GM18519 (cell line): ENCODE measurements around the gene ZNF827.

Experiments
- ATAC-seq: cut with Tn5 transposase; IDR thresholded peaks from one replicate; pipeline ENCODE4 v1.9.1; 2021; ENCODE audit warnings: mild to moderate bottlenecking, moderate library complexity; ENCODE audit not compliant: unreplicated experiment, low FRiP score

The ZNF827 gene, protein sequence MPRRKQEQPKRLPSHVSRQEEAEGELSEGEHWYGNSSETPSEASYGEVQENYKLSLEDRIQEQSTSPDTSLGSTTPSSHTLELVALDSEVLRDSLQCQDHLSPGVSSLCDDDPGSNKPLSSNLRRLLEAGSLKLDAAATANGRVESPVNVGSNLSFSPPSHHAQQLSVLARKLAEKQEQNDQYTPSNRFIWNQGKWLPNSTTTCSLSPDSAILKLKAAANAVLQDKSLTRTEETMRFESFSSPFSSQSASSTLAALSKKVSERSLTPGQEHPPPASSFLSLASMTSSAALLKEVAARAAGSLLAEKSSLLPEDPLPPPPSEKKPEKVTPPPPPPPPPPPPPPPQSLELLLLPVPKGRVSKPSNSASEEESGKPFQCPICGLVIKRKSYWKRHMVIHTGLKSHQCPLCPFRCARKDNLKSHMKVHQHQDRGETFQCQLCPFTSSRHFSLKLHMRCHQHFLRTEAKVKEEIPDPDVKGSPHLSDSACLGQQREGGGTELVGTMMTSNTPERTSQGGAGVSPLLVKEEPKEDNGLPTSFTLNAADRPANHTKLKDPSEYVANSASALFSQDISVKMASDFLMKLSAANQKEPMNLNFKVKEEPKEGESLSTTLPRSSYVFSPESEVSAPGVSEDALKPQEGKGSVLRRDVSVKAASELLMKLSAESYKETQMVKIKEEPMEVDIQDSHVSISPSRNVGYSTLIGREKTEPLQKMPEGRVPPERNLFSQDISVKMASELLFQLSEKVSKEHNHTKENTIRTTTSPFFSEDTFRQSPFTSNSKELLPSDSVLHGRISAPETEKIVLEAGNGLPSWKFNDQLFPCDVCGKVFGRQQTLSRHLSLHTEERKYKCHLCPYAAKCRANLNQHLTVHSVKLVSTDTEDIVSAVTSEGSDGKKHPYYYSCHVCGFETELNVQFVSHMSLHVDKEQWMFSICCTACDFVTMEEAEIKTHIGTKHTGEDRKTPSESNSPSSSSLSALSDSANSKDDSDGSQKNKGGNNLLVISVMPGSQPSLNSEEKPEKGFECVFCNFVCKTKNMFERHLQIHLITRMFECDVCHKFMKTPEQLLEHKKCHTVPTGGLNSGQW

DNA sequence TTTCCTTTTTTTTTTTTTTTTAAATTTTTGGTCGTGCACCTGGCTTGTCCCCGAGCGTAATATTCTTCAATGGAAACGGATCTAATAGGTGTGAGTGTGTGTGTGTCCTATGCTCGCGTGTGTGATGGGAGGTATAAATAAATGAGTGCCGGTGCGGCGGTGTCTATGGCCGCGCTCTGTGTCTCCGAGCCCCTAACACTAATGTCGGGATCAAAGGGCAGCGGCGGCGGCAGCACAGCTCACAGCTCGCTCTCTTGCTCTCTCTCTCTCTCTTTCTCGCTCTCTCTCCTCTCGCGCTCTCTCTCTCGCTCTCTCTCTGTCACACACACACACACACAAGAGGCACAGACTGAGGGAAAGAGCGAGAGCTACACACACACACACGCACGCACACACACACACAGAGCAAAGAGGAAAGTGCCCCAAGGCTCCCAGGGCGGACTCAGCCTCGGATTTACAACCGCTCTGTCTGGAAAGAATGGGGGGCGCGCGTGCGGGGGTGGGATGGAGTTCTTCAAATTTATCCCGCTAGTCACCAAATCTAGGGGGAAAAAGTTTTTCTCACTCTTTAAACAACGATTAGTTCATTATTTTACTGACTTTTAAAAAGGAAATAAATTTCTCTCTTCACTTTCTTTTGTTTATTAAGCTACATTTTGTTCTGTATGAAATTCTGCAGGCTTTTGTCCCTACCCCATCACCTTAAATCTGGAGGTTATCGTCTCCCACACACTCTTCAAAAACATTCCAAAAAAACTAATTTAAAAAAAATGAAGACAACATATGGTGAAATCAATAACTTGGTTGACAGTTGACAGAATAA is at the start of gene ZNF827:
TSS of gene ZNF827 (minus strand) at position 206 of the 823 bp plus-strand sequence. CDS start 416 bp downstream, outside the sequence.
- ATAC-seq: no peak

DNA sequence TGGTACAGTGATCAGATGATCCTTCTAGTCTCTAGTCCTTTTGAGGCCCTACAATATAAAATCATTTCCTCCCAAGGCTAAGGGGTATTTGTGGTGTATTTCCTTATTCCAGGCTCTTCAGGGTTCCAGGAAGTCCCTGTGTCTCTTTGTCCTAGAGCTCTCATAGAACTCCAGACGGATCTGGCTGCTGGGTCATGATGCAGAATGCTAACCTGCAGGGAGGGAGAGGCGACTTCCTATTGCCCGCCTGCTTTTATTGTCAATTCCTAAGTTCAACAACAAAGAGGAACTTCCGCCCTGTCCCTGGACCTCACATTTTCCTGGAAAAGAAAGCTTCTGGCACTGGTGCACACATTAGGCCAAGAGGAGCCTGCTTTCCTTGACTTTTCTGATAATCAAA is 45.9 kb upstream of the ZNF827 start:
- no peak for ATAC-seq

DNA sequence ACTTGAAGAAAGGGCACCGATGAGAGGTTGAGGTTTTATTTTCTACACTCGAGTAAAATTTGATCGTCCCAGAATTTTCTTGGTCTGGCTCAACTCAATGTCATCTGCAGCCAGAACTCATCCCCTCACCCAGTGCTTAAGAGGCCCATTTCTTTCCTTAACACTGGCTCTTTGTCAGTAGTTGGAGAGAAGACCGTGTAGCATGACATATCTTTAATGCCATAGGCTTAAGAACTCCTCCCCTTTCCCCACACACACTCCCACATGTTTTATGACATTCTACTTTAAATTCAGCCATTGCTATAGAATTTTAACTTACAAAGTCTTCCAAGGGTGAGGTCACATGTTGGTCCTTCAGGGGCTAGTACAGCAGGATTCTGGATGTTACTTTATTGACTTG is 44.2 kb upstream of the ZNF827 start:
- no peak for ATAC-seq

DNA sequence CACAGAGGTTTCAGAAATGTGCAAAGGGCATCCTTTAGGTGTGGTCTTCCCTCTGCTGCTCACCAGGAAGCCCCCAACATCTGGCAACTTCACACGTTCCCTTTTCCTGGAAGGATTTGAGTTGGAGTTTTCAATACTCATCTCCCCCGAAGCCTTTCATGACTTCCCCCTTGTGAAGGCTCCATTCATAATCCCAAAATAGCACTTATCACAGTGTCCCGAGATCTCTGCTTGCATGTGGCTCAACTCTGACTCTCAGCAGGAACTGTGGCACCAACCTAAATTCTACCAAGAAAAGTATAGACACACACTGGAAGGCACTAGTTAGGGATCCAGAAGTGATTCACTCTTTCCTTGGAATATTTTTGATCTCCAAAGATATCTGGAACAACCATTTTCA is 40.5 kb upstream of the ZNF827 start:
- ATAC-seq: no peak

DNA sequence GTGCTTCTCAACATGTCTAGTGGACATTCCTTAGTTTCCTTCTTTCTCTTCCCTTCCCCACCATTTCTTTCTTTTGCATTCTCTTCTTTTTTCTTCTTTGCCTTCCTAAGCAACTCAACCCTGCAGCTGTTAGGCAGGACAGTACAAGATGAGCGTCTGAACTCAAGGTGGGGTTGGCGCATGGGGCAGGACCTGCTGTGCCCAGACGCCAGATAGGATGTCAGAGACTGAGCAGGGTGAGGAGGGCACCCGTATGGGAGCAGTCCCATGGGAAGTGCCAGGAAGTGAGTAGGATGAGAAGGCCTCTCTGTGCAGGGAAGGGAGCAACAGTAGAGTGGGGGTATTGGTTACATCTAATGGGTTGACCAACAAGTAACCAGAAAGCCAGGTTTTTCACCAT is 38.1 kb upstream of the ZNF827 start:
- ATAC-seq: no peak

DNA sequence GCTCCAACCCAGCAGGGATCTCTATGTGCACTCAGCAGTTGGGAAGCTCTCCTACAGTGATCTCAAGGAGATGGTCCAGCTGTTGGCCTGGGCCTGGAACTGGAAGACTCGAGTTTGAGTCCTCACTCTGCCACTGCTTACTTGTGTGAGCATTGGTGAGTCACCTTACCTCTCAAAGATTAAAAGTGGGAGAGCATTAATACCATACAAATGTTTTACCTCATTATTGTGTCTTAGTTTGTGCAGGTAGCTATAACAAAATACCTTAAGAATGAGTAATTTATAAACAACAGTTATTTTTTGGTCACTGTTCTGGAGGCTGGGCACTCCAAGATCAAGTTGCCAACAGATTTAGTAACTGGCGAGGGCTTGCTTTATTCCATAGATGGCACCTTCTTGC is 21.4 kb upstream of the ZNF827 start:
- no peak for ATAC-seq

DNA sequence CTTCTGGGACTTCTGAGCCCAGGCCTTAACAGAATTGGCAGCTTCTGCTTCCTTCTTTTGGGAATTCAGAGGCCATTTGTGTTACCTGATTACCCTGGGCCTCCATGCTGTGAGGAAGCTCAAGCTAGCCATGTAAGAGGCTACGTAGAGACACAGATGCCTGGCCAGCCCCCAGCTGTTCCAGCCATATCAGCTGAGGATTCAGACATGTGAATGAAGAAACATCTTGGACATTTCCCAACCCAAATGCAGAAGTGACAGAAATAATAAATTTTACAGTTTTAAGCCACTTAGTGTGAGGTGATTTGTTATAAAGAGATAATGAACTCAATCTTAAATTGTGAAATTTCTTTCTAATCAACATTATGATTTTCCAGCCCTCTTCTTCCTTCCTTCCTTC is 18.7 kb upstream of the ZNF827 start:
- no peak for ATAC-seq

DNA sequence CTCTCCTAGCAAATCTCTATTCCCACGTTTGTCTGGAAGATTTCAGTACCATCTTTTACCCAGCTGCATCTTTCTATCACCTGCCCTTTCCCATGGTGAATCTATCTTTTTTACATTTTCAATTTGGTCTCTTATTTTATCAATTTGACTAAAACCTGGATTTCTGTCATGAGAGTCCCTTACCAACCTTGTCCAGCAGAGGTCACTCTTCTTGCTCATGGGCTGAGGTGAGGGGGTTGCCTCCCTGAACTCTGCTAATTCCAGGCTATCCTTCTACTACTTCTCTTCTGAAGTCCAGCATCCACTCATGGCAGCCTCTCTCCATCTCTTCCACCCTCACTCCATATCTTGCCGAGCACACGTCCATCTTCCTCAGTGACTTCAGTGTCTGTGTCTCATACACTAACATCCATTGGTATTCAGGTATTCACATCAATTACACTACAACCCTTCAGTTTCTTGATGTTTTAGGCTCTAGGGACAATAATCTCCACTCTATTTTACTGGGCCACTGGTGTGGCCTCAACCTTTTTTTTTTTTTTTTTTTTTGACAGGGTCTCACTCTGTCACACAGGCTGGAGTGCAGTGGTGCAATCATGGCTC is 17.8 kb upstream of the ZNF827 start:
- ATAC-seq: no peak

DNA sequence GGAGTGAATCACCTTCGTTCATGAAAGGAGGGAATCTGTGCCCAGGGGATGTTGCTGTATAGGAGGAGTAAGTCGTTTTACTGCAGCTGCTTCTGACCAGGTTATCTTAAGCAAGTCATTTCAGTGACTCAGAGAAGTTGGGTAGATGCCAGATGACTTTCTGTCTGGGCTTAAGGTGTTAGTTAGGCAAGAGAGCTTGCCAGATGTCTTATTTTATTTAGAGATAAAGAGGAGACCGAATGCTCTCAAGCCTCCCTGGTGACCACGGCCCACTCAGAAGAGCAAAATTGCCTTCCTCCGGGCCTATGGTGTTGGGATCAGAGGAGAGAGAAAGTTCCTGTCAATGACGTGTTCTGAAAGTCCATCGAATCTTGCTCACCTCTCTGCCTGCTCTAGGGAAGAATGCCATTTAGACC is 16.3 kb upstream of the ZNF827 start:
- ATAC-seq: no peak

DNA sequence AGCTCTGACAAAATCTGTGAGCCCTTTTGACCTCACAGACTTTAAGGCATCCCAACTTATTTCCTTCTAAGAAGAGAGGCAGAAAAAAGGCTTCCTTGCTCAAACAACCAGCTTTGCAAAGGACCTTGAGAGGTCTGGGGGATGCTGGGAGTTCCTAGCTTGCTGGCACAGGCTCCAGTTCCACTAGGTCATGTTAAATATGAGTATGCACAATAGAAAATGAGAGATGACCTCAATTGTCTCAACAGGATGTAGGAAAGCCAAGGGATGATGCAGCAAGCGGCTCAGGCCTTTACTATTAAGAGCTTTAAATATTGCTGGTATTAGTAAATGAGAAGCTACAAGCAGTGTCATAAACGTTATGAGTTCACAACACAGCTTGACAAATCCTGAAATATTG is 13.3 kb upstream of the ZNF827 start:
- no peak for ATAC-seq

DNA sequence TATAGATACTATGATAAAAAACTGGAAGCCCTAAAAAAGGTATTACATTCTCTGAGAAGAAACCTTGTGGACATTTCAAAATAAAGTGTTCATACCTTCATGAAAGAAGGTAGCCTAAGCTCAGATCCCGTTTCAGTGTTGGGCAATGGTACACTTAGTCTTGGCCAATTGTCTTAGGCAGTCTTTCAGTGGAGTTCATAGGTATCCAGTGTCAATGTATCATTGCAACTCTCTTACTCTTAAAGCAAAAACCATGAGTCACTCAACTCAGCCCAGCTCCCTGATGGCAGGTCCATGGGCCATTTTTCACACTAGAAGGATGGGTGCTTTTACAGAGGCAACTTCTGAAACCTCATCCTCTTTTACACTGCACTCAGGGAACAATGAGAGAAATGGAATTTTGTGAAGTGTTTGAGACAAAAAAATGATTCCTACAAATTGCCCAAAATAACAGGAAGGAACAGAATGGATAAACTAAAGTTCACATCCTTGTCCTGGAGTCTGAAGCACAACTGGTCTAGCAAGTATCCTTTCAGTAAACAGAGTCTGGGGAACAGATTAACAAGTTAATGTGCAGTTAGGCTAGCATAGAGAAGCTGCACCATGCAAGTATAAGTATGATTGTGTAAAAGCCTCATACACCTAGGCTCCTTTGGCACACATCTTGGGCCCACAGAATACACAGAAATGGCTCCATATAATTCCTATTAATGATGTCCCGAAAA is 7.0 kb upstream of the ZNF827 start:
- no peak for ATAC-seq

DNA sequence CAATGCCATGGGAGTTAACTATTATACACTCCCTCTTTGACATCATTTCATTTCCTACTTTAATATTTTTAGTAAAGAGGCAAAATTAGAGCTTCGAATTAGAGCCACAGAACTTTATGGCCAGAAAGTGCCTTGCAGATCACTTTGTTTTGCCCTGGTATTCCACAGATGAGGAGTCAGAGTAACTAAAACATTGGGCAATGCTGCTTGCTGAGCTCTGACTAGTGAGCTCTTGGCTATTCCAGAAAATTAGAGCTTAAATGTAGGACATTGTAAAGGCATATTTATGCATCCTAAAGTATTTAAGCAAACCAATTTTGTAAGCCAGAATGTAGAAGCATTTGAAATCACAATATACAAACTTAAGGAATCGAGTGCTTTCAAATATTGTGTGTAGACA is 6.3 kb upstream of the ZNF827 start:
- no peak for ATAC-seq

DNA sequence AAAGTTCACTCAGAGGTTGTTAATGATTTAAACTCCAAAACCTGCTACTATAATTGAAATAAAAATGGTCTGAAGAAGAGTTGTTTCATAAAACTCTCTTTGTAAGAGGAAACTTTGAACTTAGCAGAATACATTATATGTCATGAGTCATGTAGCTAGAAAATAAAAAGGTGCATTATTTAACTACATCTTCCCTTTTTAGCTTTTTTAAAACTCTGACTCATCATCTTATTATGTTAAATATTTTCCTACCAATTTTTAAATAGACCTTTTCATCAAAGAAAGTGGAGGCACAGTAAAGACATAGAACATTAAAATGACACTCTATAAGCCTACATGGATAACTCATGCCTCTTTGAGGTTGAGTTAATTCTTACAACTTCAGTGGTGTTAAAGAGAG is 1.2 kb upstream of the ZNF827 start:
- no peak for ATAC-seq

DNA sequence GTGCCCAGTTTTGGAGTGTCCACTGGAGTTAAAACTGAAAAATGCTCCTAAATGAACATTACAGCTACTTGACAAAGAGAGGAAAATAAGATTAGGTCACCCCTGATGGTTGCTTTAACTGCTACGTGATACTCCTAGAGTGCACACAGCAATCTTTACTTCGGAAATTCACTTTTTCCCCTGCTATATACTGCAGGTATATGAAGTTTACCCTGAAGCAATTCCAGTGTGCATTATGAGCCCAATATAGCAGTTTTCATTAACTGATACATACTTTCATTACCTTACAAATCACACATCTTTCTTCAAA is 773 bp upstream of the ZNF827 start:
- no peak for ATAC-seq

DNA sequence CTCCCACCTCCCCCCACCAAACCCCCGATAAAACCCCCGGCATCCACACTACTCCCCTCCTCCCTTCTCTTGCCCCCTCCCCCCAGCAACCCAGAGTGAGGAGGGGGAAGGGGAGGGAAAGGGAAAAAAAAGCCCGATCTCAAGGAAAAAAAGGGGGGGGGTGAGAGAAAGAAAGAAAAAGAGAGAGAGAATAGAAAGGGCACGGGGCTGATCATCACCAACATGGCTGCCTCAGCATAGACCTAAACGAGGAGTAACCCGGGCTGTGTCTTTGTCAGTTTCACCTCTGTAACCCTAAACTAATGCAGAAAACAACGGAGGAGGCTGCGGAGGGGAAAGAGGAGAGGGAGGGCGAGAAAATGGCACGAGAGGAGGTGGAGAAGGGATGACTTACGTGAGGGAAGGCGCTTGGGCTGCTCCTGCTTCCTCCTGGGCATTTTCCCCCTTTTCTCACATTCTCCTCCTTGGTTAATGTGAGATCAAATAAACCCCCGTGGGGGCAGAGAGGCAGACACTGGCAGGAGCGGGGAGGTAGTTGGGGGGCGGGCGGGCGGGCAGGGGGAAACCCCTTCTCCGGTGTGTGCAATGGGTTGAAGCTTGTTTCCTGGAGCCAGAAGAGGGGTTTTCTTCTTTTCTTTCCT is 532 bp downstream of the ZNF827 start:
- ATAC-seq: no peak

DNA sequence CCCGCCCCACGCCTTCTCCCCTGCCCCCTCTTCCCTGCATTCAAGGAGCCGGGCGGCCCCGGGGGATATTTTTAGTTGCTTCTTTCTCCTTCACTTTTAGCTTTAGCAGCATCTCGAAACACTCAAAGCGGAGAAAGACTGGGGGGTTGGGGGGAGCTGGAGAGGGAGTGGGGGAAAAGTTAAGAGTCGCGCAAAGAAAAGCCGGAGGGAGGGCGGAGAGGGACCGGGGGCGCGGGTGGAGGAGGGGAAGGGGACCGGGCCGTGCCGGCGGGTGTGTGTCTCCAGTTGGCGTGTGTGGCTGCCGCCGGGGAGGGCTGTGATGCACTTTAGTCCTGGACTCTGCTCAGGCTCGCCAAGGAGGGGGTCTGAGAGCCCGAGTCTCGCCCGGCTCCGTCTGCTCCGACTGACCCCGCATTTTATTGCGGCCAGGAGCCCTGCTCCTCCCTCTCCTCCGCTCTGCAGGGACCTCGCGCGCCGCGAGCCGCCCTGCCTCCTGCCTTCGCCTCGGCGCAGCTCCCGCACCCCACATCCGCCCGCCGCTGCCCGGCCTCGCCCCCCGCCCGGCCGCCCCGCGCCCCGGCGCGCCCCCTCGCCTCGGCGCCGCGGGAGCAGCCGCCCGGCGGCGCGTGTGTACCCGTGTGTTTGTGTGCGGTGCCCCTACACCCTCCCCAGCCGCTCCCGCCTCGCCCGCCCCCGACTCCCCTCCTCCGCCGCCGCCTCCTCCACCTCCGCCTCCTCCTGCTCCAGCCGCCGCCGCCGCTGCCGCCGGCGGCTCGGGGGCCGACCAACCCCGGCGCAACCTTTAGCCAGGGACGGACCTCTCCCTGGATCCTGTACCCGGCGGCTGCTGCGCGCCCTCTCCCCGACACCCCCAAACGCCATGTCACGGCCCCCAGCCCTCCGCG is 1.4 kb downstream of the ZNF827 start:
- ATAC-seq: no peak

DNA sequence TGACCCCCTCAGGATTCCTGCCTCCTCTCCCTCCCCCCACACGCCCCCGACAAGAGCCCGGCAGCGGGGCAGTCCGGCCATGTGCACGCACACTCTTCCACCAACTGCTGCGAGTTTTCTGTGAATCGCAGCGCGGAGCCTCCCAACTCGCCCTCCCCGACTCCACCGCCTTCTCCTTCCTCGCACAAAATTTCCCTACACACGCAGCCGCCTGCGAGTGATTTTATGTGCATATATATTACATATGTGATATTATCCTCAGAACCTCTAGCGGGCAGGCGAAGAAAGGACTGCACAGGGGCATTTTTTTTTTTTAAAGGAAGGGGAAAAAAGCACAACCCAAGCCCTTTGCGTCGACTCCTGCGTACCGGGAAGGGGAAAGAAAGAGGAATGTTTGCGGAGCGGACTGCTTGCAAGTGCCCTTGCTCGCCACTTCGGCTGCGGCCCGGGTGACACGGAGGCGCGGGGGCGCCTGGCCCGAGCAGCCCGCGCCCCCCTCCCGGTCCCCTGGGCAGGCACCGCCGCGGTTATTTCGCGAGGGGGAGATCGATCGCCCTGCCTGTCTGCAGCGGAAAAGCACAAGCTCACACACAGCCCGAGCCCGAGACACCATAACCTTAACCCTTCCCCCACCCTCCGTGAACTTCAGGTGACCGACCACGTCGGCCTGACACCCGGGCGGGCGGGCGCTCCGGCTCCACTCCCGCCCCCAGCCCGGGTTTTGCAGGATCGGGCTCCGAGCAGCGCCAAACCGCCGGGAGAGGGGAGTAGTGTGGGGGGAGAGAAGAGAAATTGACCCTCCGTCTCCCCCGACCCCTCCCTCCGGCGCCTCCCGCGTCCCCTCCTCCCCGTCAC is 2.3 kb downstream of the ZNF827 start:
- peak; percentile 41 for ATAC-seq
